Measurements from ENCODE around the gene EDN2.

Gene EDN2

GRCh38 chr1:41479000-41479807 is 5.3 kb downstream of the EDN2 start:
- Histone ChIP-seq H3K4me3 (ENCODE audit: low read depth in 1 of 2, low read length in 1 of 2) (no peak overlapping the region), H3K27ac (no peak overlapping the region), H3K36me3 (no peaks in the 10 kb centered on the region), H3K4me1 (ENCODE audit: control insufficient read depth in 1 of 2, insufficient read depth in 1 of 2, low read depth in 1 of 2, low read length in 1 of 2) (no peaks in the 10 kb centered on the region), H3K27me3 (peaks cover 1% of the 10 kb centered on the region), H3K9me3 (no peaks in the 10 kb centered on the region)
- TF ChIP-seq CTCF (IDR thresholded peaks at IDR 0.05), result no peak

- no peak overlapping the region for H3K4me3 ChIP-seq (ENCODE audit: low read depth in 1 of 2, low read length in 1 of 2)
- H3K9me3 ChIP-seq, result no peaks in the 10 kb centered on the region
- H3K4me1 ChIP-seq (ENCODE audit: control insufficient read depth in 1 of 2, insufficient read depth in 1 of 2, low read depth in 1 of 2, low read length in 1 of 2), result no peaks in the 10 kb centered on the region
- no peak overlapping the region for H3K27ac ChIP-seq
- no peaks in the 10 kb centered on the region for H3K36me3 ChIP-seq
- TF ChIP-seq CTCF (IDR thresholded peaks at IDR 0.05), result no peak
- no peaks in the 10 kb centered on the region for H3K27me3 ChIP-seq
Measured at GRCh38 chr1:41478118-41478748, 6.2 kb downstream of the EDN2 start.

GRCh38 chr1:41476807-41477361 is 7.6 kb downstream of the EDN2 start:
- Histone ChIP-seq H3K27ac (no peak overlapping the region), H3K4me1 (ENCODE audit: control insufficient read depth in 1 of 2, insufficient read depth in 1 of 2, low read depth in 1 of 2, low read length in 1 of 2) (no peaks in the 10 kb centered on the region), H3K9me3 (no peaks in the 10 kb centered on the region), H3K27me3 (no peaks in the 10 kb centered on the region), H3K4me3 (ENCODE audit: low read depth in 1 of 2, low read length in 1 of 2) (no peak overlapping the region), H3K36me3 (no peaks in the 10 kb centered on the region)
- TF ChIP-seq CTCF (IDR thresholded peaks at IDR 0.05), result no peak

GRCh38 chr1:41475859-41476567 is 8.5 kb downstream of the EDN2 start:
- no peak overlapping the region for H3K4me3 ChIP-seq (ENCODE audit: low read depth in 1 of 2, low read length in 1 of 2)
- H3K36me3 ChIP-seq, result no peaks in the 10 kb centered on the region
- no peaks in the 10 kb centered on the region for H3K4me1 ChIP-seq (ENCODE audit: control insufficient read depth in 1 of 2, insufficient read depth in 1 of 2, low read depth in 1 of 2, low read length in 1 of 2)
- no peak overlapping the region for H3K27ac ChIP-seq
- no peaks in the 10 kb centered on the region for H3K27me3 ChIP-seq
- TF ChIP-seq CTCF (IDR thresholded peaks at IDR 0.05), result no peak
- no peaks in the 10 kb centered on the region for H3K9me3 ChIP-seq

- H3K4me3 ChIP-seq (ENCODE audit: low read depth in 1 of 2, low read length in 1 of 2), result no peak overlapping the region
- no peaks in the 10 kb centered on the region for H3K36me3 ChIP-seq
- H3K9me3 ChIP-seq, result no peaks in the 10 kb centered on the region
- TF ChIP-seq CTCF (IDR thresholded peaks at IDR 0.05), result no peak
- H3K4me1 ChIP-seq (ENCODE audit: control insufficient read depth in 1 of 2, insufficient read depth in 1 of 2, low read depth in 1 of 2, low read length in 1 of 2), result no peaks in the 10 kb centered on the region
- H3K27ac ChIP-seq, result no peak overlapping the region
- no peaks in the 10 kb centered on the region for H3K27me3 ChIP-seq
Measured at GRCh38 chr1:41475346-41475745, 9.1 kb downstream of the EDN2 start.
